H1 (cell line): ENCODE data around the gene HIBADH. TPM values are rescaled to one million over a fixed set of nuclear protein-coding genes. Genes with fewer than 3 reads are reported as not detected.

Experiments
- CTCF ChIA-PET: fragments of 300-600 bp; sonication (Branson Sonifier 250); formaldehyde crosslinking; loops from one replicate; lab custom pipeline; 2021; ENCODE audit not compliant: partially characterized antibody; lab: Charles Lee
- POLR2A ChIA-PET: fragments of 300-600 bp; sonication (Branson Sonifier 250); formaldehyde crosslinking; loops from one replicate; lab custom pipeline; 2021; ENCODE audit warnings: inconsistent platforms; ENCODE audit not compliant: partially characterized antibody; lab: Charles Lee
- DNase-seq, 2 experiments: peaks; one replicate each; pipeline versions ENCODE4 v3.0.0 to v3.0.0-alpha.2; 2010 to 2022; ENCODE audit warnings: low spot score in 2 of 2, low read depth in 1 of 2, mixed read lengths in 1 of 2
- FAIRE-seq: peaks from 2 replicates; lab custom pipeline; 2011; peaks lifted over from hg19 to GRCh38; lab: Jason Lieb, UNC
- H2AFZ ChIP-seq: 2 replicates; pipeline ENCODE4 v1.8.1; 2012; ENCODE audit warnings: low read length, inconsistent platforms
- H2AK5ac ChIP-seq: 2 replicates; pipeline ENCODE4 v1.6.1; 2013; ENCODE audit warnings: low read depth, low read length
- H2BK120ac ChIP-seq: replicated peaks from 2 replicates; pipeline ENCODE3; 2013; ENCODE audit warnings: low read depth, low read length, inconsistent platforms
- H2BK12ac ChIP-seq: 2 replicates; pipeline ENCODE4 v1.6.1; 2013; ENCODE audit warnings: low read depth, low read length
- H2BK15ac ChIP-seq: 2 replicates; pipeline ENCODE4 v1.6.1; 2013; ENCODE audit warnings: low read length
- H2BK20ac ChIP-seq: 2 replicates; pipeline ENCODE4 v1.6.1; 2013; ENCODE audit warnings: low read length
- H2BK5ac ChIP-seq: 2 replicates; pipeline ENCODE4 v1.6.1; 2013; ENCODE audit warnings: low read depth, low read length
- H3K14ac ChIP-seq: 2 replicates; pipeline ENCODE4 v1.6.1; 2013; ENCODE audit warnings: inconsistent platforms; ENCODE audit not compliant: insufficient read length
- H3K18ac ChIP-seq: 2 replicates; pipeline ENCODE4 v1.6.1; 2013; ENCODE audit warnings: low read length; ENCODE audit errors: extremely low read depth
- H3K23ac ChIP-seq: 2 replicates; pipeline ENCODE4 v1.6.1; 2013; ENCODE audit warnings: inconsistent platforms; ENCODE audit not compliant: insufficient read length
- H3K23me2 ChIP-seq: 2 replicates; pipeline ENCODE4 v1.6.1; 2013; ENCODE audit warnings: low read depth, low read length
- H3K27ac ChIP-seq: 2 replicates; pipeline ENCODE4 v1.6.1; 2011; ENCODE audit warnings: low read depth, low read length, inconsistent platforms
- H3K27me3 ChIP-seq, 4 experiments: replicated peaks in 1 of 4; 1 replicate in 1 of 4; 2 replicates in 3 of 4; pipeline versions ENCODE4 v1.6.1 to v1.8.1; 2011 to 2013; ENCODE audit warnings: low read length in 3 of 4, mild to moderate bottlenecking in 3 of 4, inconsistent platforms in 2 of 4, mixed read lengths in 2 of 4, moderate library complexity in 1 of 4; ENCODE audit not compliant: control insufficient read depth in 3 of 4, insufficient read depth in 3 of 4; ENCODE audit errors: extremely low read depth in 1 of 4
- H3K36me3 ChIP-seq, 4 experiments: 2 replicates each; pipeline versions ENCODE4 v1.6.1 to v1.8.1; 2011 to 2013; ENCODE audit warnings: mild to moderate bottlenecking in 4 of 4, low read length in 3 of 4, moderate library complexity in 2 of 4, control low read depth in 1 of 4, inconsistent platforms in 1 of 4; ENCODE audit not compliant: insufficient read depth in 4 of 4, control insufficient read depth in 2 of 4
- H3K4ac ChIP-seq: replicated peaks from 2 replicates; pipeline ENCODE3; 2013; ENCODE audit warnings: low read length, low read depth, mixed read lengths, inconsistent platforms; ENCODE audit not compliant: insufficient read length
- H3K4me1 ChIP-seq, 4 experiments: replicated peaks in 1 of 4; 1 replicate in 1 of 4; 2 replicates in 3 of 4; pipeline versions ENCODE4 v1.6.1 to v1.8.1; 2011 to 2013; ENCODE audit warnings: low read length in 3 of 4, inconsistent platforms in 2 of 4, mixed read lengths in 1 of 4; ENCODE audit not compliant: insufficient read depth in 4 of 4, control insufficient read depth in 3 of 4
- H3K4me2 ChIP-seq, 2 experiments: 2 replicates each; pipeline versions ENCODE4 v1.6.1 to v1.8.1; 2011 to 2013; ENCODE audit warnings: low read depth in 2 of 2, low read length in 2 of 2, control low read depth in 1 of 2, inconsistent platforms in 1 of 2, mild to moderate bottlenecking in 1 of 2; ENCODE audit not compliant: insufficient read depth in 1 of 2
- H3K4me3 ChIP-seq, 4 experiments: fragments of 200-600, 300-600 bp in 1 of 4; sonication (generic), shearing (Covaris generic), sonication (Bioruptor Twin) in 1 of 4; 2 replicates each; pipeline versions ENCODE4 v1.5.1 to v1.8.1; 2011 to 2016; ENCODE audit warnings: low read length in 4 of 4, low read depth in 3 of 4, control low read depth in 2 of 4, inconsistent platforms in 2 of 4, mild to moderate bottlenecking in 2 of 4, mixed read lengths in 1 of 4, moderate library complexity in 1 of 4; ENCODE audit not compliant: insufficient read depth in 2 of 4; ENCODE audit errors: extremely low read depth in 1 of 4
- H3K56ac ChIP-seq: replicated peaks from 2 replicates; pipeline ENCODE3; 2013; ENCODE audit warnings: low read depth, mild to moderate bottlenecking, mixed read lengths, low read length, inconsistent platforms; ENCODE audit not compliant: insufficient read length
- H3K79me1 ChIP-seq: 2 replicates; pipeline ENCODE4 v1.6.1; 2013; ENCODE audit warnings: low read depth, low read length, control low read depth
- H3K79me2 ChIP-seq, 2 experiments: 2 replicates each; pipeline versions ENCODE4 v1.6.1 to v1.8.1; 2012 to 2013; ENCODE audit warnings: low read length in 2 of 2, mild to moderate bottlenecking in 2 of 2, inconsistent platforms in 1 of 2; ENCODE audit not compliant: insufficient read depth in 2 of 2, control insufficient read depth in 1 of 2
- H3K9ac ChIP-seq, 4 experiments: replicated peaks in 1 of 4; 1 replicate in 1 of 4; 2 replicates in 3 of 4; pipeline versions ENCODE4 v1.6.1 to v1.8.1; 2011 to 2013; ENCODE audit warnings: low read depth in 3 of 4, low read length in 3 of 4, control low read depth in 2 of 4, mild to moderate bottlenecking in 2 of 4, moderate library complexity in 2 of 4, inconsistent platforms in 1 of 4; ENCODE audit errors: extremely low read depth in 1 of 4
- H3K9me3 ChIP-seq, 2 experiments: 2 replicates each; pipeline versions ENCODE4 v1.6.1 to v1.8.1; 2012 to 2013; ENCODE audit warnings: mild to moderate bottlenecking in 2 of 2, moderate library complexity in 2 of 2, control low read depth in 1 of 2, inconsistent platforms in 1 of 2, low read depth in 1 of 2, low read length in 1 of 2, mixed read lengths in 1 of 2; ENCODE audit not compliant: insufficient read depth in 2 of 2
- H4K20me1 ChIP-seq, 2 experiments: replicated peaks in 1 of 2; 2 replicates each; pipeline versions ENCODE3 to v1.8.1; 2011 to 2013; ENCODE audit warnings: inconsistent platforms in 2 of 2, low read length in 2 of 2, mild to moderate bottlenecking in 1 of 2; ENCODE audit not compliant: insufficient read depth in 2 of 2, control insufficient read depth in 1 of 2
- H4K5ac ChIP-seq: 2 replicates; pipeline ENCODE4 v1.6.1; 2013; ENCODE audit warnings: low read length, low read depth, mixed read lengths, inconsistent platforms; ENCODE audit not compliant: insufficient read length
- H4K8ac ChIP-seq: 2 replicates; pipeline ENCODE4 v1.8.0; 2013; ENCODE audit warnings: mild to moderate bottlenecking, moderate library complexity, low read length, inconsistent platforms; ENCODE audit not compliant: insufficient read depth; ENCODE audit errors: extremely low read depth
- H4K91ac ChIP-seq: replicated peaks from 2 replicates; pipeline ENCODE3; 2013; ENCODE audit warnings: low read length, mixed read lengths, inconsistent platforms; ENCODE audit not compliant: insufficient read length
- BCL11A ChIP-seq, 2 experiments: IDR thresholded peaks; one replicate each; pipeline ENCODE4 v1.6.1; 2011; ENCODE audit warnings: low read depth in 2 of 2, low read length in 2 of 2, mild to moderate bottlenecking in 2 of 2
- CBX8 ChIP-seq: fragments of 300-800, 300-1000 bp; sonication (generic); IDR thresholded peaks from 2 replicates; pipeline ENCODE4 v1.7.1; 2016; ENCODE audit warnings: low read depth, low read length, borderline replicate concordance
- E2F6 ChIP-seq: IDR thresholded peaks from 2 replicates; pipeline ENCODE4 v1.6.1; 2012; ENCODE audit warnings: inconsistent platforms
- FOSL1 ChIP-seq: IDR thresholded peaks from 2 replicates; pipeline ENCODE4 v1.6.1; 2011; ENCODE audit warnings: mild to moderate bottlenecking, low read depth, low read length, moderate library complexity; ENCODE audit not compliant: insufficient read depth
- GABPA ChIP-seq: IDR thresholded peaks from 2 replicates; pipeline ENCODE4 v1.6.1; 2011; ENCODE audit warnings: mild to moderate bottlenecking, low read length, moderate library complexity, borderline replicate concordance; ENCODE audit not compliant: insufficient read depth
- HDAC2 ChIP-seq, 2 experiments: fragments of 300-600 bp in 1 of 2; sonication (generic) in 1 of 2; IDR thresholded peaks; 2 replicates each; pipeline ENCODE4 v1.6.1; 2011 to 2012; ENCODE audit warnings: low read depth in 2 of 2, low read length in 2 of 2, mild to moderate bottlenecking in 2 of 2, moderate library complexity in 2 of 2, borderline replicate concordance in 1 of 2, inconsistent platforms in 1 of 2
- KDM1A ChIP-seq: fragments of 200-600, 300-600 bp; sonication (generic); IDR thresholded peaks from 2 replicates; pipeline ENCODE4 v1.7.1; 2016; ENCODE audit warnings: mild to moderate bottlenecking, low read length, borderline replicate concordance
- KDM4A ChIP-seq: IDR thresholded peaks from one replicate; pipeline ENCODE4 v1.7.1; 2012; ENCODE audit warnings: low read depth, mild to moderate bottlenecking, moderate library complexity, low read length, inconsistent platforms; ENCODE audit not compliant: severe bottlenecking
- RBBP5 ChIP-seq: IDR thresholded peaks from 2 replicates; pipeline ENCODE4 v1.7.1; 2012; ENCODE audit warnings: low read depth, mild to moderate bottlenecking, inconsistent platforms, low read length, moderate library complexity, borderline replicate concordance
- SAP30 ChIP-seq: fragments of 300-600 bp; sonication (generic); IDR thresholded peaks from 2 replicates; pipeline ENCODE4 v1.7.1; 2012; ENCODE audit warnings: low read length, moderate library complexity, mild to moderate bottlenecking, inconsistent platforms; ENCODE audit not compliant: insufficient read depth, insufficient replicate concordance
- SP2 ChIP-seq: IDR thresholded peaks from 2 replicates; pipeline ENCODE4 v1.6.1; 2012; ENCODE audit warnings: mild to moderate bottlenecking, low read length, inconsistent platforms
- TAF1 ChIP-seq: IDR thresholded peaks from 2 replicates; pipeline ENCODE4 v1.6.1; 2011; ENCODE audit warnings: mild to moderate bottlenecking, low read depth, low read length
- TBP ChIP-seq: IDR thresholded peaks from 2 replicates; pipeline ENCODE4 v1.6.1; 2011; ENCODE audit warnings: low read depth, low read length, improper control_type of control experiment
- WGBS, 2 experiments: shearing (Covaris generic) in 1 of 2; methylation state at CpG; one replicate each; pipeline versions ENCODE4 v1.1.6 to v1.1.7; 2013 to 2015; ENCODE audit warnings: low lambda C conversion rate in 2 of 2, mixed read lengths in 2 of 2, inconsistent platforms in 1 of 2, low coverage in 1 of 2, missing lambda C conversion rate in 1 of 2; ENCODE audit not compliant: insufficient replicate concordance in 2 of 2, insufficient coverage in 1 of 2, insufficient read length in 1 of 2; ENCODE audit errors: extremely low coverage in 1 of 2, missing lambda C conversion rate in 1 of 2; 5-methylcytosine and 5-hydroxymethylcytosine counted together
- polyA plus RNA-seq, 7 experiments: library from polyadenylated mRNA; depleted of rRNA in 3 of 7; stranded (reverse) in 5 of 7; unstranded in 2 of 7; fragments of >200 nt in 5 of 7; fragments of 200-250 nt in 2 of 7; gene quantifications; 1 replicate in 5 of 7; 2 replicates in 1 of 7; 4 replicates in 1 of 7; pipeline versions ENCODE4 v1.2.1 to v1.2.3, GENCODE V29; 2011 to 2013; ENCODE audit warnings: missing spikeins in 2 of 7, mixed read lengths in 2 of 7
- total RNA-seq: library from RNA; stranded (reverse); fragmentation: NEBNext Ultra II Directional; extraction: Animal tissue kit (Norgen Biotek cat#: 25700); gene quantifications from 2 replicates; pipeline ENCODE4 v1.2.1, GENCODE V29; 2021

The HIBADH gene
- total and polyA plus RNA-seq, 2 of the 8 experiments (the other 6 are each of a cell fraction or from before 2014, with no cell fraction given): 30.1 to 39.5 TPM

GRCh38 chr7:27581906-27582305, 80.8 kb downstream of the HIBADH start:
- H3K9me3 ChIP-seq: no peaks in the 10 kb centered on the region
- H3K4me1 ChIP-seq: peaks cover 3 to 5% (median 3%) of the 10 kb centered on the region in 4 experiments
- H2AFZ ChIP-seq: no peak overlapping the region
- no peak overlapping the region for H4K91ac ChIP-seq
- 92% methylated on average over 1 of the region's 1 CpG; no CpG with 5 or more reads in 1 of the 2 experiments for WGBS, 2 experiments
- H3K56ac ChIP-seq: no peak overlapping the region
- H4K5ac ChIP-seq: no peak overlapping the region
- no peaks in the 10 kb centered on the region for H3K23me2 ChIP-seq
- no peak overlapping the region for H2BK20ac ChIP-seq
- H3K79me2 ChIP-seq: no peaks in the 10 kb centered on the region
- CTCF ChIA-PET: interaction anchor here (0.8 to 1.7 kb wide), 3 partner anchors 23 to 438 kb away, joined by 3 to 5 read pairs (median 3); no protein-coding TSS in a partner anchor
- no peak overlapping the region for H3K4me3 ChIP-seq
- no peak overlapping the region for H2BK12ac ChIP-seq
- H3K27ac ChIP-seq: no peak overlapping the region
- H3K23ac ChIP-seq: no peak overlapping the region
- H3K79me1 ChIP-seq: no peaks in the 10 kb centered on the region
- no peak for FAIRE-seq
- no peak overlapping the region for H3K9ac ChIP-seq
- H4K20me1 ChIP-seq: no peaks in the 10 kb centered on the region
- H2BK120ac ChIP-seq: no peak overlapping the region
- no peaks in the 10 kb centered on the region for H3K27me3 ChIP-seq
- no peak overlapping the region for H2AK5ac ChIP-seq
- DNase-seq: no peak
- POLR2A ChIA-PET: no interaction called here
- no peak overlapping the region for H3K14ac ChIP-seq
- H2BK15ac ChIP-seq: no peak overlapping the region
- no peak overlapping the region for H3K4ac ChIP-seq
- H4K8ac ChIP-seq: no peak overlapping the region
- no peak overlapping the region for H3K18ac ChIP-seq
- no peaks in the 10 kb centered on the region for H3K36me3 ChIP-seq
- no peak overlapping the region for H3K4me2 ChIP-seq
- H2BK5ac ChIP-seq: no peak overlapping the region
- TF ChIP-seq CBX8 (no peak), E2F6 (no peak), SP2 (no peak), TBP (no peak), KDM4A (no peak), BCL11A (IDR thresholded peaks at IDR 0.05; ENCODE audit: low read depth in 2 of 2, low read length in 2 of 2) (no peak), GABPA (no peak), SAP30 (no peak), TAF1 (no peak), KDM1A (no peak), FOSL1 (no peak), RBBP5 (no peak), HDAC2 (IDR thresholded peaks at IDR 0.05; ENCODE audit: borderline replicate concordance in 1 of 2, low read depth in 2 of 2, low read length in 2 of 2) (no peak)
